GM11168 (cell line): ENCODE results near the gene DNAJC12.
"Not testable (repeated sequence)": the region's sequence is repeated elsewhere in the genome, so short reads cannot be mapped to it uniquely, and the experiment has no call there.

ENCODE experiments used
- in situ Hi-C: fragments of 300-500 bp; cut with MboI; formaldehyde crosslinking; loops from one replicate; pipeline ENCODE4 v1.12.0; 2022; ENCODE audit warnings: low sequenced_read_pairs; ENCODE audit not compliant: unreplicated experiment

DNAJC12 gene

DNA sequence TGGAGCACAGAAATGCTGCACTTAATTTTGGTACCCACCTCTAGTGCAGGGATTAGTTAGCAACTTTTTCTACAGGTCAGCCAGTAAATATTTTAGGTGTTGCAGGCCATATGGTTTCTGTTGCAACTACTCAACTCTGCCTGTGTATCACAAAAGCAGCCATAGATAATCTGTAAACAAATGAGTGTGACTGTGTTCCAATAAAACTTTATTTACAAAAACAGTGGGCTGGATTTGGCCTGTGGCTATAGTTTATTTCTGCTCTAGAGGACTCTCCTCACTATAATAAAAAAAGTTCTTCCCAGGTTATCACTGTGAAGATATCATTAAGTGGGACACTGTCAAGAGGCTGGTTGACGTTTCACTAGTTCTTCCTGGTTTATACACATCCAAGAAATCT, 65.8 kb downstream of the DNAJC12 start:
- in situ Hi-C loops = no loop called here

DNA sequence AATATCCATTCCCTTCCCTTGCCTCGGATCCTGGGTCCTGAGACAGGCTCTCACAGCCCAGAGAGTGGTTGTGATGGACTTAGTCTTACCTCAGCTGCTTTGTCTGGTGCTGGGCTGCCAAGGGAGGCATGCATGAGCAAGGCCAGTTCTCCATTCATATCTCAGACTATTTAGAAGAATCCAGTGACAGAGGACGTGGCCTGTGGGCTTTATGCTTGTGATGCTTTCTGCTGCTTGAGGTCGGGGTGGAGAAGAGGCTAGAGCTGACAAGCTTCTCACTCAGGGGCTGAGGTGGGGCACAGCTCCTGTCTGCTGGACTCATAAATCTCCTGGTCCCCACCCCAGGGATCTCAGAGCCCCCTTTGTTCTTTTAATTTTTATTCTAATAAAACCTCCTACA, 66.8 kb downstream of the DNAJC12 start:
- in situ Hi-C loops = no loop called here

DNA sequence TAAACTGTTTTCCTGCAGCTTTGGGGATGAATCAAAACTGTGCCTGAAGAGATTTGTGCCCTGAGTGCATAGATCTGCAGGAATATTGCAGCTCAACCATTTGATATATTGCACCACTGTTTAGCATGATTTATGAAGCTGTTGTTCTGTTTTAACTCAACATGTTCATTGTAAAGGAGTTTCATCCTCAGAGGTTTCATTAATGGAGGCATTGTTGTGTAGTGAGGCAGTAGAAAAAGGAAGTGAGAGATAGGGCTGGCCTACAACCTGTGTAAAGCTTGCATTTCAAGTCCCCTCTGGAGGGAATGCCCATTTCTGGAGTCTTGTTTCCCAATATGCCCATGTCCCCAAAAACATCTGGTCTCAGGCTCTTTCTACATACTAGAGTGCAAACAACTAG, 67.5 kb downstream of the DNAJC12 start:
- in situ Hi-C loops = no loop called here

DNA sequence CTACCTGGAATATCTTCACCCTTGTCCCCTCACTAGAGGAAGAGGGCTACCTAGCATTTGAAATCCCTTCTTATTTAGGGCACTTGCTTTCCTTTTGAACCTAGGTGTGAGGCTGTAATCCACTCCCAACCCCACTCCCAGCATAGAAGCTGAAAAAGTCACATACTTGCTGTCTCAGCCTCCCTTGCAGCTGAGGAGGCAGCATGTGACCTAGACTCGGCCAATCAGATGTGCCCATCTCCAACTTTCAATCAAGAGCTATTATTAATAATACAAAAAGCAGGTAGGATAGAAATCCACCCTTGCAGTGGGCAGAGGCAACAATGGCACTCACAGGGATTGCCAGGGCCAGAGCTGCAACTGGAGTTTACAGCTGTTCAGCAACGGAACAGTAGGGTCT, 70.7 kb downstream of the DNAJC12 start:
- in situ Hi-C loops = no loop called here

DNA sequence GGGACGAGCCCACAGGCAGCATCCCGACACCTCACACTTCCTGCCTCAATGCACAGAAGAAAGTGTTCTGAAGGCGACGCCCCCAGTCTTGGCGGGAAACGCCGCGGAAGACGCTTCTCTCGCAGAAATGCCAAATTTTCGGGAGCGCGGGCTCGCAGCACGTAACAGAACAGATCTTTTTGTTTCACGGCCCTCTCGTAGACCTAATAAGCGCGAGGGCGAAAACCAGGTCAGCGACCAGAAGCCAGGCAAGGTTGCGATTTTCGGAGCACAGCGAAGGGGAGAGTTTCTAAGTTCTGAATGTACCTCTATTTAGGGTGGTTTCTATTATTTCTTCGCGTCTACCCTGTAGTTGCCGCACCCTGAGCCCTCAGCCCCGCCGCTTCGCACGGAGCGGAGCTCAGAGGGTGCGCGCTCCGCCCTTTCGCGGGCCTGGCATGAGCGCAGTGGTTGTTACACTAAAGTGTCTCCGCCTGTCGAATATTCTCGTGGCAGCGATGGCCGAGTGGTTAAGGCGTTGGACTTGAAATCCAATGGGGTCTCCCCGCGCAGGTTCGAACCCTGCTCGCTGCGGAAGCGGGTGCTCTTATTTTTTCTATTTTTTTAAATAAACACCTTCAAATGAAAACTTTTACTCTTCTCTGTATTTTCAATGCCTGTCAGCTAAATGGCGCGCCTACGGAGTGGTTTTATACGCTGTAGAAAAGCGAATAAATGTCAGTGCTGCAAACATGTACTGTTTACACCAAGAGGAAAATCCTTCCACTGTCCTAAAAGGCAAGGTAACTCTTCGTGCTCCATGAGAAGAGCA, 73.8 kb downstream of the DNAJC12 start:
- in situ Hi-C loops = no loop called here

DNA sequence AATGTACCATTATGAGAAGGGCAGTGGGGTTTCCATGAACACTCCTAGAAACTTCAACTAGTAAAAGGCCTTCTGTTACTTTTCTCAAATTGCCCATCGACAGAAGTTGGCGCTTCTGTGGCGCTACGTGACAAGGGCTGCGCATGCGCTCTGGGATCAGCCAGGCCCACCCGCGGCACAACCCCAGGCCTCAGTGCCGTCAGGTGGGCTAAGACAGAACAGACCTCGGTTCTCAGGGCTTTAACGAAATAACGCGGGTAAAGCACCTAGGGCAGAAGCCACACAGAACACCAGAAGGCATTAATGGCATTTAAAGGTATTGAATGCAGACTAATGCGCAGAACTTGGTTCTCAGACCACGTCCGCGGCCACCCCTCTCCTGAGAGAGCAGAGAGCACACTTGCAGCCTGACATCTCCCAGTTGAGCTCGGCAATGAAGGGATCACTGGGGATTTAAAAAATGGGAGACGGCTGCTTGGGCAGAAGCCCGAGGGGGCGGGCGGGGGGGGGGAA, 74.4 kb downstream of the DNAJC12 start:
- in situ Hi-C loops = no loop called here

DNA sequence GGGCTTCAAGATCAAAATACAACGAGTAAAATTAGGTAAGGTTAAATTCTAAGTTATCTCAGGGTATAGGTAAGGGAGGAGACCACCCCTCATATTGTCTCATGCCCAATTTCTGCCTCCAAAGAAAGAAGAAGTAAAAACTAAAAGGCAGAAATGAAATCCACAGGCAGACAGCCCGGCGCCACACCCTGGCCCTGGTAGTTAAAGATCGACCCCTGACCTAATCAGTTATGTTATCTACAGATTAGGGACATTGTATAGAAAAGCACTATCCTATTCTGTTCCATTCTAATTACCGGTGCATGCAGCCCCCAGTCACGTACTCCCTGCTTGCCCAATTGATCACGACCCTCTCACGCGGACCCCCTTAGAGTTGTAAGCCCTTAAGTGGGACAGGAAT, 75.4 kb downstream of the DNAJC12 start:
- in situ Hi-C loops = not testable (repeated sequence)

DNA sequence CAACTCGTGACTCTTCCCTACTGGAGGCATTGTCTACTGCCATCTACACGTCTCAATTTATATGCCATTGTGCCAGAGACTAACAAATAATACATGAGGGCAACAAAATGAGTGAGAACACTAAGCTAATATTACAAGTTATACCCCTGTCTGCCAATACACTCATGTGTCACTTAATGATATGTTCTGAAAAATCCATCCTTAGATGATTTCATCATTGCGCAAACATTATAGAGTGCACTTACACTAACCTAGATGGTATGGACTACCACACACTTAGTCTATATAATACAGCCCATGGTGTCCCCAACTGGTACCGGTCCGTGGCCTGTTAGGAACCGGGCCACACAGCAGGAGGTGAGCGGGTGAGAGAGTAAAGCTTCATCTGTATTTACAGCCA, 77.7 kb downstream of the DNAJC12 start:
- in situ Hi-C loops = no loop called here
